Hepatocyte (in vitro differentiated cells): Measurements from ENCODE around the gene ACSS1. TPM values are rescaled to one million over a fixed set of nuclear protein-coding genes. Genes with fewer than 3 reads are reported as not detected.

ENCODE experiments used
- DNase-seq: peaks from one replicate; pipeline ENCODE4 v3.0.0-alpha.2; 2016; ENCODE audit warnings: low spot score
- H2AFZ ChIP-seq: fragments of 200-600 bp; sonication (generic); 2 replicates; pipeline ENCODE4 v1.6.0; 2016; ENCODE audit warnings: antibody characterized with exemption, mild to moderate bottlenecking
- H3K27ac ChIP-seq: fragments of 200-600 bp; sonication (generic); 2 replicates; pipeline ENCODE4 v1.5.1; 2016; ENCODE audit warnings: mild to moderate bottlenecking
- H3K27me3 ChIP-seq: fragments of 200-600 bp; sonication (generic); 2 replicates; pipeline ENCODE4 v1.6.1; 2016
- H3K36me3 ChIP-seq: fragments of 200-600 bp; sonication (generic); replicated peaks from 2 replicates; pipeline ENCODE4 v1.5.1; 2016; ENCODE audit warnings: low read depth; ENCODE audit not compliant: insufficient read depth
- H3K4me1 ChIP-seq: fragments of 200-600 bp; sonication (generic); 2 replicates; pipeline ENCODE4 v1.5.1; 2016; ENCODE audit warnings: mild to moderate bottlenecking, moderate library complexity; ENCODE audit not compliant: insufficient read depth
- H3K4me2 ChIP-seq: fragments of 200-600 bp; sonication (generic); 2 replicates; pipeline ENCODE4 v1.6.0; 2016
- H3K4me3 ChIP-seq: fragments of 200-600 bp; sonication (generic); 2 replicates; pipeline ENCODE4 v1.5.1; 2016; ENCODE audit warnings: mild to moderate bottlenecking
- H3K79me2 ChIP-seq: fragments of 200-600 bp; sonication (generic); 2 replicates; pipeline ENCODE4 v1.6.0; 2017; ENCODE audit warnings: mild to moderate bottlenecking
- H3K9me2 ChIP-seq: fragments of 200-600 bp; sonication (generic); replicated peaks from 2 replicates; pipeline ENCODE4 v1.6.0; 2017; ENCODE audit warnings: mild to moderate bottlenecking; ENCODE audit not compliant: insufficient read depth
- H3K9me3 ChIP-seq: fragments of 200-600 bp; sonication (generic); 2 replicates; pipeline ENCODE4 v1.5.1; 2016; ENCODE audit warnings: low read depth, mild to moderate bottlenecking
- H4K20me1 ChIP-seq: fragments of 200-600 bp; sonication (generic); 2 replicates; pipeline ENCODE4 v1.6.0; 2016; ENCODE audit warnings: mild to moderate bottlenecking; ENCODE audit not compliant: insufficient read depth, poor library complexity, severe bottlenecking
- EZH2 ChIP-seq: fragments of 200-600 bp; sonication (generic); IDR thresholded peaks from 2 replicates; pipeline ENCODE4 v1.6.1; 2016; ENCODE audit warnings: antibody characterized with exemption, mild to moderate bottlenecking, borderline replicate concordance
- EZH2phosphoT487 ChIP-seq: fragments of 200-600 bp; sonication (generic); IDR thresholded peaks from one replicate; pipeline ENCODE4 v1.6.1; 2018; ENCODE audit warnings: antibody characterized with exemption, mild to moderate bottlenecking, low read depth, moderate library complexity; ENCODE audit not compliant: unreplicated experiment, severe bottlenecking
- WGBS: methylation state at CpG from one replicate; pipeline ENCODE4 v1.1.6; 2016; ENCODE audit warnings: low lambda C conversion rate; ENCODE audit errors: missing lambda C conversion rate; 5-methylcytosine and 5-hydroxymethylcytosine counted together
- polyA plus RNA-seq: library from polyadenylated mRNA; unstranded; fragments of >200 nt; fragmentation: Nextera tagmentation; extraction: Ambion mirVana; gene quantifications from 2 replicates; pipeline ENCODE4 v1.2.1, GENCODE V29; 2016
- total RNA-seq: library from RNA; depleted of rRNA; stranded (reverse); fragments of >200 nt; gene quantifications from 2 replicates; pipeline ENCODE4 v1.2.3, GENCODE V29; 2014
- TF ChIP-seq, protein P1 (sequence below): fragments of 200-600 bp; sonication (generic); IDR thresholded peaks from 2 replicates; pipeline ENCODE4 v1.5.1; 2016; ENCODE audit warnings: antibody characterized with exemption, mild to moderate bottlenecking; ENCODE audit not compliant: poor library complexity

Gene ACSS1
- total and polyA plus RNA-seq, 2 experiments from 2014 or later, result 20.5 to 37.7 TPM

DNA sequence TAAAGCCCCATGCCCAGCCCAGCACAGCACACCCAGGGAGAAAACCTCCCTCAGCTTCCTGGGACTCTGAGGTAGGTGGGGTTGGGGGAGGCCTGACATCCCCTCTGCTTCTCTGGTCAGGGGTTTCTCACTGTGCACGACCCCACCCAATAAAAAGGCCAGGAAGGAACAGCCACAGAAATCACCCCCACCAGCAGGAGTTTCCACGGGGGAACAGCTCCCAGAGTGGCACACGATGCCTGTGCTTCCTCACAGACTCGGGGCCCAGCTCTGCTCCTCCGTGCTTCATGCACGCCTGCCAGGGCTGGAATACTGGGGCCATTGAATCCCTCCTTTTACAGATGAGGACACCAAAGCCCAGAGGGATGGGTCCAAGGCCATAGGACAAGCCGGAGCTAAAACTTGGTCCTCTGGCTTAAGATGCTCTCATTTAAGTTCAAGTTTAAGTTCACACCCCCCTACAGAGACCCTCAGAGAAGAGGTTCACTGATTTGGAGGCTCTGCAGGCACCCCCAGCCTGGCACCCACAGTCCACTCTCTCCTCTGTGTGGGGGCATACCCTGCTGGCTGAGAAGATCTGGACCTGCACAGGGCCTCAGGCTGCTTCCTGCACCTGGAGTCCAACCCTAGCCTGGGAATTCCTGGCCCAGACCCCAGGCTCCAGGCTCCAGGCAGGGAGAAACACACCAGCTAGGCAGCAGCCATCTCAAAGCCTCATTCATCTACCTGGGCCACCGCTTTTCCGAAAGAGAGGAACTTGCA, 14.3 kb downstream of the ACSS1 start:
- Histone ChIP-seq H3K27me3 (no peaks in the 10 kb centered on the region), H3K4me1 (peaks cover 18% of the 10 kb centered on the region), H3K36me3 (no peaks in the 10 kb centered on the region), H3K27ac (no peak overlapping the region), H3K4me2 (no peak overlapping the region), H2AFZ (no peak overlapping the region), H3K4me3 (no peak overlapping the region), H3K9me2 (no peaks in the 10 kb centered on the region), H4K20me1 (peaks cover 10% of the 10 kb centered on the region), H3K79me2 (no peaks in the 10 kb centered on the region), H3K9me3 (no peaks in the 10 kb centered on the region)
- no peak for DNase-seq
- no peak for TF ChIP-seq EZH2
- no peak for TF ChIP-seq EZH2phosphoT487
- TF ChIP-seq, protein P1, sequence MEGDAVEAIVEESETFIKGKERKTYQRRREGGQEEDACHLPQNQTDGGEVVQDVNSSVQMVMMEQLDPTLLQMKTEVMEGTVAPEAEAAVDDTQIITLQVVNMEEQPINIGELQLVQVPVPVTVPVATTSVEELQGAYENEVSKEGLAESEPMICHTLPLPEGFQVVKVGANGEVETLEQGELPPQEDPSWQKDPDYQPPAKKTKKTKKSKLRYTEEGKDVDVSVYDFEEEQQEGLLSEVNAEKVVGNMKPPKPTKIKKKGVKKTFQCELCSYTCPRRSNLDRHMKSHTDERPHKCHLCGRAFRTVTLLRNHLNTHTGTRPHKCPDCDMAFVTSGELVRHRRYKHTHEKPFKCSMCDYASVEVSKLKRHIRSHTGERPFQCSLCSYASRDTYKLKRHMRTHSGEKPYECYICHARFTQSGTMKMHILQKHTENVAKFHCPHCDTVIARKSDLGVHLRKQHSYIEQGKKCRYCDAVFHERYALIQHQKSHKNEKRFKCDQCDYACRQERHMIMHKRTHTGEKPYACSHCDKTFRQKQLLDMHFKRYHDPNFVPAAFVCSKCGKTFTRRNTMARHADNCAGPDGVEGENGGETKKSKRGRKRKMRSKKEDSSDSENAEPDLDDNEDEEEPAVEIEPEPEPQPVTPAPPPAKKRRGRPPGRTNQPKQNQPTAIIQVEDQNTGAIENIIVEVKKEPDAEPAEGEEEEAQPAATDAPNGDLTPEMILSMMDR, result no peak
- 84% methylated on average over 9 of the region's 9 CpGs for WGBS

DNA sequence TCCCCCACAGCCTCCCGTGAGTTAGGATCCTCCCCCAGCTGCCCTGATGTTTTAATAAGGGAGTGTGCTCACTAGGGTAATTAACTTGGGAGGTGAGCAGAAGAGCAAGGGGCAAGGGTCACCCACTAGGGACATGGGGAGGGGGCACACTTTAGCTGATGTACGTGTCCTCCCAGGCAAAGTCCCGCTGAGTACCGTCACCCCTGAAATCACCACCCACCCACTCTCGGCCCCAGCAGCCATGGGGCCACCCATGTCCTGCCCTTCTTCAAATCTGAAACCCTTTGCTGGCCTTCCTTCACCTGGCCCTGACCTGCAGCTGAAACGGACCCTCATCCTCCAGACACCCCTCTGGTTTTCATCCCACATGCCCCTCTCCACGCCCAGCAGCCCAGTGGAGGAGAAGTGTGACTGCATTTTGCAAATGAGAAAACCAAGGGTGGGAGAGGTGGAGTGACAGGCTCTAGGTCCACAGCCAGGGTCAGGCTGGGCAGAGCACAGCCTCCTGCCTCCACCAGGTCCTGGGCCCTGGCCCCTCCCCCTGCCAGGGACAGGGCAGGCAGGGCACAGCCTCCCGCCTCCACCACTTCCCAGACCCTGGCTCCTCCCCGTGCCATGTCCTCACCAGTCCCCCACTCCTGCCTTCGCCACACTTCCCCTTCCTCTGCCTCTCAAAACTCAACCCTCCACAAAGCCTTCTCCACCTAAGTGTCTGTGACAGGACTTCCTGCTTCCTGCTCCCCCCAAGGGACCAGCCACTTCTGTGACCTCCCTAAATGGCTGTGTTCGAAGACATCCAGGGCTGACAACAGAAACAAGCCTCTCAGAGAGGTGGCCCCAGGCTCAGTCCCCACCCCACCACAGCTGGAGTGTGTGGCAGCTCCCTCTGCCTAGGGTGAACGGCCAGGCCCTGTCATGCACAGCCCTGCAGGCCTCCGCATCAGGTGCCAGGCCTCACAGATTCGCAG, 15.1 kb downstream of the ACSS1 start:
- no peaks in the 10 kb centered on the region for H3K9me2 ChIP-seq
- no peak overlapping the region for H2AFZ ChIP-seq
- no peaks in the 10 kb centered on the region for H3K79me2 ChIP-seq
- peaks cover 18% of the 10 kb centered on the region for H3K4me1 ChIP-seq
- no peaks in the 10 kb centered on the region for H3K36me3 ChIP-seq
- H3K27me3 ChIP-seq, result no peaks in the 10 kb centered on the region
- no peak overlapping the region for H3K4me3 ChIP-seq
- no peak overlapping the region for H3K4me2 ChIP-seq
- 90% methylated on average over 13 of the region's 14 CpGs for WGBS
- no peak for DNase-seq
- no peaks in the 10 kb centered on the region for H3K9me3 ChIP-seq
- peaks cover 12% of the 10 kb centered on the region for H4K20me1 ChIP-seq
- TF ChIP-seq EZH2phosphoT487 (no peak), EZH2 (no peak)
- TF ChIP-seq, protein P1, result no peak
- H3K27ac ChIP-seq, result no peak overlapping the region

DNA sequence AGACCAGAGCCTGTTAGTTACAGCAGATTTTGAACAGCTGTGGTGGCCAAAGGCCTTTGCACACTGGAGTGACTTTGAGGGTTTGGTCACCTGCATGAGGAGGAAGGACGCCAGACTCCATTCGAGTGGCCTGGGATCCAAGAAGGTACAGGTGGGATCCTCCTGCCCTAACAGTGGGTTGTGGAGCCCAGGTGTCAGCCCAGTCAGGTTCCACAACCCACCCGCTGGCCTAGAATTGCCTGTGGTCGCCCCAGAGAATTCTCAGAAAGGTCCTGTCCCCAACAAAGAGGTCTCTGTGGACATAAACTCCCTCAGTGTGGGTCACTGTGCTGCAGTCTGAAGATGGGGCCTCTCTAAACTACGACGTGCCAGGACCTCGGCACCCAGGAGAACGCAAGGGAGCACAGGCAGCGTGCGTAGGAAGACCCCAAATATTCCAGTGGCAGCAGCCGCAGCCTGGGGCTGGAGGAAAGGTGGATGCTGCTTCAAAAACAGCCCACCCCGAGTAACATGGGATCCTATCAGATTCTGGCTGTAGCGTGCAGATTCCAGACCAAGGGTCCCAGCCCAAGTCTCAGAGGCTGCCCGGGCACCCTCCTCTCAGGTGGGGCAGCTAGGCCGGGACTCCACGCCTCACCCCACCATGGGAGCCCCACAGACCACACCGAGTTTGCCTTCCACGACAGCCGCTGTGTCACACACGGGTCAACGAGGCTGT, 16.0 kb downstream of the ACSS1 start:
- Histone ChIP-seq H3K4me2 (no peak overlapping the region), H3K27ac (no peak overlapping the region), H3K27me3 (no peaks in the 10 kb centered on the region), H3K36me3 (no peaks in the 10 kb centered on the region), H3K9me3 (no peaks in the 10 kb centered on the region), H3K9me2 (no peaks in the 10 kb centered on the region), H3K4me3 (no peak overlapping the region), H3K79me2 (peaks cover 4% of the 10 kb centered on the region), H4K20me1 (peaks cover 7% of the 10 kb centered on the region), H3K4me1 (peaks cover 20% of the 10 kb centered on the region), H2AFZ (no peak overlapping the region)
- DNase-seq, result no peak
- TF ChIP-seq EZH2phosphoT487, result no peak
- no peak for TF ChIP-seq EZH2
- TF ChIP-seq, protein P1, result no peak
- WGBS, result 93% methylated on average over 21 of the region's 21 CpGs
